ENCODE data around the gene TMC6.
"Not testable (repeated sequence)": the region's sequence is repeated elsewhere in the genome, so short reads cannot be mapped to it uniquely, and the experiment has no call there.

TMC6 gene

GRCh38 chr17:78088529-78088928 is 40.0 kb downstream of the TMC6 start:
- Histone ChIP-seq H3K27ac (ENCODE audit: low read length, poor library complexity, severe bottlenecking) (no peak overlapping the region), H3K27me3 (ENCODE audit: control insufficient read depth in 1 of 2, insufficient read depth in 1 of 2, low read length in 2 of 2) (no peaks in the 10 kb centered on the region), H4K8ac (ENCODE audit: low read length) (no peak overlapping the region), H2BK15ac (ENCODE audit: low read depth, poor library complexity, severe bottlenecking) (no peak overlapping the region), H3K9ac (ENCODE audit: low read length) (no peak overlapping the region), H3K36me3 (ENCODE audit: control insufficient read depth in 1 of 2, insufficient read depth in 2 of 2, low read depth in 1 of 2, low read length in 2 of 2) (peaks cover 17 to 80% of the 10 kb centered on the region in 2 experiments), H3K14ac (ENCODE audit: low read length in 2 of 2) (no peak overlapping the region), H3K79me1 (replicated peaks; ENCODE audit: low read length, poor library complexity, severe bottlenecking) (no peaks in the 10 kb centered on the region), H3K4me3 (ENCODE audit: insufficient read depth in 1 of 2, low read depth in 1 of 2, low read length in 2 of 2) (no peak overlapping the region), H2BK12ac (ENCODE audit: low read length in 2 of 2) (no peak overlapping the region), H3K4me1 (ENCODE audit: control insufficient read depth, insufficient read depth, low read depth, low read length) (peaks cover 2% of the 10 kb centered on the region), H3K4me2 (ENCODE audit: low read length, poor library complexity, severe bottlenecking) (no peak overlapping the region), H2AFZ (ENCODE audit: low read depth, low read length) (no peak overlapping the region), H3K23ac (ENCODE audit: low read length in 2 of 2) (no peak overlapping the region), H2BK120ac (ENCODE audit: low read depth, low read length) (no peak overlapping the region), H3K4ac (ENCODE audit: low read depth in 1 of 2, low read length in 2 of 2) (no peak overlapping the region), H3K18ac (ENCODE audit: low read depth in 1 of 2, low read length in 2 of 2) (no peak overlapping the region), H2AK5ac (ENCODE audit: low read length, severe bottlenecking) (no peak overlapping the region), H2BK5ac (ENCODE audit: low read depth, low read length, poor library complexity, severe bottlenecking) (no peak overlapping the region), H4K91ac (ENCODE audit: low read length) (no peak overlapping the region), H3K9me3 (ENCODE audit: control insufficient read depth, low read length) (no peaks in the 10 kb centered on the region)
- no peak for DNase-seq
- 100% methylated on average over 1 of the region's 1 CpG for WGBS

GRCh38 chr17:78086740-78087139 is 41.8 kb downstream of the TMC6 start:
- no peak overlapping the region for H2BK12ac ChIP-seq (ENCODE audit: low read length in 2 of 2)
- no peak for DNase-seq
- no peaks in the 10 kb centered on the region for H3K79me1 ChIP-seq (replicated peaks; ENCODE audit: low read length, poor library complexity, severe bottlenecking)
- no peak overlapping the region for H3K23ac ChIP-seq (ENCODE audit: low read length in 2 of 2)
- H3K9ac ChIP-seq (ENCODE audit: low read length) = no peak overlapping the region
- 94% methylated on average over 12 of the region's 13 CpGs for WGBS
- peaks cover 3% of the 10 kb centered on the region for H3K4me1 ChIP-seq (ENCODE audit: control insufficient read depth, insufficient read depth, low read depth, low read length)
- no peak overlapping the region for H4K8ac ChIP-seq (ENCODE audit: low read length)
- H2BK120ac ChIP-seq (ENCODE audit: low read depth, low read length) = no peak overlapping the region
- H2BK5ac ChIP-seq (ENCODE audit: low read depth, low read length, poor library complexity, severe bottlenecking) = no peak overlapping the region
- H2BK15ac ChIP-seq (ENCODE audit: low read depth, poor library complexity, severe bottlenecking) = no peak overlapping the region
- no peak overlapping the region for H3K4me2 ChIP-seq (ENCODE audit: low read length, poor library complexity, severe bottlenecking)
- no peak overlapping the region for H3K4ac ChIP-seq (ENCODE audit: low read depth in 1 of 2, low read length in 2 of 2)
- no peak overlapping the region for H2AFZ ChIP-seq (ENCODE audit: low read depth, low read length)
- peaks cover 17 to 69% of the 10 kb centered on the region in 2 experiments for H3K36me3 ChIP-seq (ENCODE audit: control insufficient read depth in 1 of 2, insufficient read depth in 2 of 2, low read depth in 1 of 2, low read length in 2 of 2)
- no peak overlapping the region for H3K4me3 ChIP-seq (ENCODE audit: insufficient read depth in 1 of 2, low read depth in 1 of 2, low read length in 2 of 2)
- H3K14ac ChIP-seq (ENCODE audit: low read length in 2 of 2) = no peak overlapping the region
- H2AK5ac ChIP-seq (ENCODE audit: low read length, severe bottlenecking) = no peak overlapping the region
- no peaks in the 10 kb centered on the region for H3K27me3 ChIP-seq (ENCODE audit: control insufficient read depth in 1 of 2, insufficient read depth in 1 of 2, low read length in 2 of 2)
- no peak overlapping the region for H3K18ac ChIP-seq (ENCODE audit: low read depth in 1 of 2, low read length in 2 of 2)
- H3K9me3 ChIP-seq (ENCODE audit: control insufficient read depth, low read length) = no peaks in the 10 kb centered on the region
- H3K27ac ChIP-seq (ENCODE audit: low read length, poor library complexity, severe bottlenecking) = no peak overlapping the region
- H4K91ac ChIP-seq (ENCODE audit: low read length) = no peak overlapping the region

- Histone ChIP-seq H3K9ac (ENCODE audit: low read length) (no peak overlapping the region), H3K4me3 (ENCODE audit: insufficient read depth in 1 of 2, low read depth in 1 of 2, low read length in 2 of 2) (no peak overlapping the region), H2AK5ac (ENCODE audit: low read length, severe bottlenecking) (no peak overlapping the region), H3K79me1 (replicated peaks; ENCODE audit: low read length, poor library complexity, severe bottlenecking) (no peaks in the 10 kb centered on the region), H4K91ac (ENCODE audit: low read length) (no peak overlapping the region), H4K8ac (ENCODE audit: low read length) (no peak overlapping the region), H2BK15ac (ENCODE audit: low read depth, poor library complexity, severe bottlenecking) (no peak overlapping the region), H2BK5ac (ENCODE audit: low read depth, low read length, poor library complexity, severe bottlenecking) (no peak overlapping the region), H3K36me3 (ENCODE audit: control insufficient read depth in 1 of 2, insufficient read depth in 2 of 2, low read depth in 1 of 2, low read length in 2 of 2) (peaks cover 15 to 68% of the 10 kb centered on the region in 2 experiments), H3K27me3 (ENCODE audit: control insufficient read depth in 1 of 2, insufficient read depth in 1 of 2, low read length in 2 of 2) (no peaks in the 10 kb centered on the region), H3K4me1 (ENCODE audit: control insufficient read depth, insufficient read depth, low read depth, low read length) (peaks cover 3% of the 10 kb centered on the region), H3K23ac (ENCODE audit: low read length in 2 of 2) (no peak overlapping the region), H2BK12ac (ENCODE audit: low read length in 2 of 2) (no peak overlapping the region), H2AFZ (ENCODE audit: low read depth, low read length) (no peak overlapping the region), H2BK120ac (ENCODE audit: low read depth, low read length) (no peak overlapping the region), H3K14ac (ENCODE audit: low read length in 2 of 2) (no peak overlapping the region), H3K9me3 (ENCODE audit: control insufficient read depth, low read length) (no peaks in the 10 kb centered on the region), H3K4me2 (ENCODE audit: low read length, poor library complexity, severe bottlenecking) (no peak overlapping the region), H3K27ac (ENCODE audit: low read length, poor library complexity, severe bottlenecking) (no peak overlapping the region), H3K18ac (ENCODE audit: low read depth in 1 of 2, low read length in 2 of 2) (no peak overlapping the region), H3K4ac (ENCODE audit: low read depth in 1 of 2, low read length in 2 of 2) (no peak overlapping the region)
- WGBS = 96% methylated on average over 7 of the region's 7 CpGs
- no peak for DNase-seq
Observed at GRCh38 chr17:78082988-78083387, 45.6 kb downstream of the TMC6 start.

DNA sequence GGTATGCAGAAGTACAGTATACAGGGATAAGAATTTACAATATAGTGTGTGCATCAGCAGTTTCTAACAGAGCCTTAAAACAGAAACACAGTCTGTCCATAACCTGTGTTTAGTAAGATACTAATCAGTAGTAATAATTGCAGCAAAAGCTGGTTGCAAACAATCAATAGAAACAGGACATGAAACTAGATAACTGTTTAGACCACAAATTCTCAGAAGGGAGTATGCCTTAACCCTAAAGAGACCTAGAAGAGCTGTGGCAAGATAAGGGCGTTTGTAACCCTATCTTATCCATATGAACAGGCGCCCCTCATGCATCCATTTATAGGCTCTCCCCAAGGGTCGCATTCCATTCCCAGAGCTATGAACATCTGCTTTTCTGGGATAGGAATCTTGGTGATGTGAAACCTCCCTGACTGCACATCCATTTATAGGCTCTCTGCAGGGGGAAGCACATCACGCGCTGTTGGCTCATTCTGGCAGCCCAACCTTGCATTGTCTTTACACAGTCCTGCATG is 46.1 kb downstream of the TMC6 start:
- H2BK15ac ChIP-seq (ENCODE audit: low read depth, poor library complexity, severe bottlenecking); DNase-seq; H3K14ac ChIP-seq (ENCODE audit: low read length in 2 of 2); H3K9ac ChIP-seq (ENCODE audit: low read length); H3K4ac ChIP-seq (ENCODE audit: low read depth in 1 of 2, low read length in 2 of 2); H3K23ac ChIP-seq (ENCODE audit: low read length in 2 of 2); H4K91ac ChIP-seq (ENCODE audit: low read length); H2BK12ac ChIP-seq (ENCODE audit: low read length in 2 of 2); H3K4me3 ChIP-seq (ENCODE audit: insufficient read depth in 1 of 2, low read depth in 1 of 2, low read length in 2 of 2); H3K27ac ChIP-seq (ENCODE audit: low read length, poor library complexity, severe bottlenecking); H3K4me1 ChIP-seq (ENCODE audit: control insufficient read depth, insufficient read depth, low read depth, low read length); H3K4me2 ChIP-seq (ENCODE audit: low read length, poor library complexity, severe bottlenecking); H2BK120ac ChIP-seq (ENCODE audit: low read depth, low read length); H3K79me1 ChIP-seq (replicated peaks; ENCODE audit: low read length, poor library complexity, severe bottlenecking); H3K18ac ChIP-seq (ENCODE audit: low read depth in 1 of 2, low read length in 2 of 2); H2AFZ ChIP-seq (ENCODE audit: low read depth, low read length); H3K9me3 ChIP-seq (ENCODE audit: control insufficient read depth, low read length); H4K8ac ChIP-seq (ENCODE audit: low read length); H3K27me3 ChIP-seq (ENCODE audit: control insufficient read depth in 1 of 2, insufficient read depth in 1 of 2, low read length in 2 of 2); H2AK5ac ChIP-seq (ENCODE audit: low read length, severe bottlenecking); H2BK5ac ChIP-seq (ENCODE audit: low read depth, low read length, poor library complexity, severe bottlenecking): not testable (repeated sequence)
- peaks cover 18 to 68% of the 10 kb centered on the region in 2 experiments for H3K36me3 ChIP-seq (ENCODE audit: control insufficient read depth in 1 of 2, insufficient read depth in 2 of 2, low read depth in 1 of 2, low read length in 2 of 2)
- WGBS = 84% methylated on average over 2 of the region's 5 CpGs
